Spleen (tissue), 11 donors: ENCODE measurements around the gene NPVF. TPM values are rescaled to one million over a fixed set of nuclear protein-coding genes. Genes with fewer than 3 reads are reported as not detected.

Experiments
- DNase-seq: peaks from one replicate; pipeline ENCODE4 v3.0.0-alpha.2; 2020
- H3K27ac ChIP-seq, 8 donors: fragments of 200-600 bp; sonication (generic) in 7 of 8; 1 replicate in 4 of 8; 2 replicates in 4 of 8; pipeline versions ENCODE4 v1.5.0 to v1.8.0; 2016 to 2021; ENCODE audit warnings: inconsistent platforms in 4 of 8, mild to moderate bottlenecking in 4 of 8, moderate library complexity in 1 of 8
- H3K27me3 ChIP-seq, 7 donors: fragments of 200-600 bp; sonication (generic) in 6 of 7; replicated peaks in 1 of 7; 1 replicate in 4 of 7; 2 replicates in 3 of 7; pipeline versions ENCODE4 v1.5.0 to v1.8.0; 2016 to 2021; ENCODE audit warnings: inconsistent platforms in 3 of 7, mild to moderate bottlenecking in 1 of 7
- H3K36me3 ChIP-seq, 6 donors: fragments of 200-600 bp; sonication (generic) in 5 of 6; 1 replicate in 4 of 6; 2 replicates in 2 of 6; pipeline versions ENCODE4 v1.5.0 to v1.8.0; 2016 to 2021; ENCODE audit warnings: inconsistent platforms in 2 of 6
- H3K4me1 ChIP-seq, 6 donors: fragments of 200-600 bp; sonication (generic) in 5 of 6; 1 replicate in 3 of 6; 2 replicates in 3 of 6; pipeline versions ENCODE4 v1.5.0 to v1.8.0; 2016 to 2021; ENCODE audit warnings: inconsistent platforms in 3 of 6
- H3K4me3 ChIP-seq, 8 donors: fragments of 200-600 bp; sonication (generic) in 7 of 8; 1 replicate in 4 of 8; 2 replicates in 4 of 8; pipeline versions ENCODE4 v1.5.0 to v1.8.0; 2016 to 2021; ENCODE audit warnings: inconsistent platforms in 4 of 8, mild to moderate bottlenecking in 4 of 8, moderate library complexity in 2 of 8
- H3K9me3 ChIP-seq, 8 donors: fragments of 200-600 bp; sonication (generic) in 7 of 8; 1 replicate in 4 of 8; 2 replicates in 4 of 8; pipeline versions ENCODE4 v1.5.0 to v1.8.0; 2016 to 2021; ENCODE audit warnings: inconsistent platforms in 4 of 8
- POLR2A ChIP-seq, 3 donors: fragments of 450-650 bp; IDR thresholded peaks; one replicate each; pipeline ENCODE4 v1.5.1; 2017; ENCODE audit warnings: antibody characterized with exemption in 3 of 3, mild to moderate bottlenecking in 1 of 3
- POLR2AphosphoS5 ChIP-seq, 3 donors: sonication (generic); formaldehyde crosslinking; IDR thresholded peaks; one replicate each; pipeline ENCODE4 v1.5.1; 2017; ENCODE audit warnings: antibody characterized with exemption in 3 of 3
- WGBS, 5 donors: extraction: QIAGEN DNeasy Blood & Tissue Kit in 3 of 5; methylation state at CpG; one replicate each; pipeline versions ENCODE4 v1.1.5 to v1.1.7; 2013 to 2018; 5-methylcytosine and 5-hydroxymethylcytosine counted together
- intact Hi-C: fragments of 100-400 bp; cut with DNase I; formaldehyde crosslinking; loops from one replicate; pipeline ENCODE4 v1.15.0; 2023; ENCODE audit warnings: low total_unique reads
- polyA plus RNA-seq, 3 donors: library from polyadenylated mRNA; stranded (reverse); fragments of 200-250 nt; gene quantifications; one replicate each; pipeline ENCODE4 v1.2.1, GENCODE V29; 2013
- small RNA-seq, 4 donors: library from RNA; depleted of rRNA; stranded (forward); fragments of <200 nt; gene quantifications; one replicate each; pipeline ENCODE3, GENCODE V24; 2016
- total RNA-seq, 7 donors: library from RNA; depleted of rRNA in 3 of 7; stranded (reverse); fragments of >200 nt in 3 of 7; fragmentation: NEBNext Ultra II Directional in 4 of 7; extraction: Animal tissue kit (Norgen Biotek cat#: 25700) in 4 of 7; gene quantifications; one replicate each; pipeline versions ENCODE4 v1.1.0 to v1.2.1, GENCODE V29; 2016 to 2021
- TF ChIP-seq, protein P1 (sequence below), 11 experiments: fragments of 200-600 bp in 7 of 11; fragments of 450-650 bp in 4 of 11; sonication (generic) in 4 of 11; IDR thresholded peaks in 8 of 11; conservative IDR thresholded peaks in 3 of 11; 1 replicate in 7 of 11; 2 replicates in 4 of 11; pipeline versions ENCODE4 v1.4.0 to v1.8.0; 2016 to 2021; ENCODE audit warnings: antibody characterized with exemption in 11 of 11, inconsistent platforms in 4 of 11, mild to moderate bottlenecking in 1 of 11
- donor health status: healthy with polysubstance abuse.
- donor health status: DM: no; HTN: no; CAD: no; lungs with moderate emphysema.
- donor health status: DM: no; HTN: no; CAD: no.
- donor health status: Bipolar disorder and iron deficiency.
- donor health status: healthy.
- donor health status: DM: no; HTN: no; CAD: no.
- donor health status: DM: yes; HTN: yes; CAD: no.

The NPVF gene
- total and polyA plus RNA-seq, 10 donors, result not detected

DNA sequence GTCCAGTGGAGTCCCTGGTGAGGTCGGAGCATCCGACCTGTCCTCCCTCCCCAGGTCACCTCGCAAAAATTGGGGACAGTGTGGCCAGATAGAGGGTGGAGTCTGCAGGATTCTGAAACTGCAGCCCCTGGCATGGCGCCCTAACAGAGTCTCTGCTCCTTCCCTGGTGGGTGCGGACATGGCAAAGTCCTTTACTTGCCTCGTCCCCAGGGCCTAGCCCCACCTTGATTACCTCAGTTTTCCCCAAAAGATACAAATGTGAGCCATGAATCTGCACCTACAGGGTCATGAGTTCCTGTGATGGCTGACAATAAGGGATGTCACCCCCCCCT lies 47.7 kb downstream of the NPVF start:
- H3K4me3 ChIP-seq, result peak overlapping the region; percentile 44 to 80 (median 58)
- H3K9me3 ChIP-seq, result no peaks in the 10 kb centered on the region
- peaks cover 7 to 23% (median 14%) of the 10 kb centered on the region in 6 donors for H3K4me1 ChIP-seq
- intact Hi-C loops, result no loop called here
- TF ChIP-seq POLR2A (IDR thresholded peaks at IDR 0.05), result no peak
- TF ChIP-seq, protein P1, sequence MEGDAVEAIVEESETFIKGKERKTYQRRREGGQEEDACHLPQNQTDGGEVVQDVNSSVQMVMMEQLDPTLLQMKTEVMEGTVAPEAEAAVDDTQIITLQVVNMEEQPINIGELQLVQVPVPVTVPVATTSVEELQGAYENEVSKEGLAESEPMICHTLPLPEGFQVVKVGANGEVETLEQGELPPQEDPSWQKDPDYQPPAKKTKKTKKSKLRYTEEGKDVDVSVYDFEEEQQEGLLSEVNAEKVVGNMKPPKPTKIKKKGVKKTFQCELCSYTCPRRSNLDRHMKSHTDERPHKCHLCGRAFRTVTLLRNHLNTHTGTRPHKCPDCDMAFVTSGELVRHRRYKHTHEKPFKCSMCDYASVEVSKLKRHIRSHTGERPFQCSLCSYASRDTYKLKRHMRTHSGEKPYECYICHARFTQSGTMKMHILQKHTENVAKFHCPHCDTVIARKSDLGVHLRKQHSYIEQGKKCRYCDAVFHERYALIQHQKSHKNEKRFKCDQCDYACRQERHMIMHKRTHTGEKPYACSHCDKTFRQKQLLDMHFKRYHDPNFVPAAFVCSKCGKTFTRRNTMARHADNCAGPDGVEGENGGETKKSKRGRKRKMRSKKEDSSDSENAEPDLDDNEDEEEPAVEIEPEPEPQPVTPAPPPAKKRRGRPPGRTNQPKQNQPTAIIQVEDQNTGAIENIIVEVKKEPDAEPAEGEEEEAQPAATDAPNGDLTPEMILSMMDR (IDR thresholded peaks at IDR 0.05 in 8 of 11, conservative IDR thresholded peaks at IDR 0.05 in 3 of 11), result peak in 4 of 11 experiments; percentile 25 to 65 (median 42)
- WGBS, 5 donors, result 0 to 22% (median 16%) methylated on average over 1 to 6 of the region's 6 CpGs
- no peak for DNase-seq
- H3K36me3 ChIP-seq, result peaks cover 0 to 16% (median 0%) of the 10 kb centered on the region in 6 donors
- peak overlapping the region; percentile 82 to 96 (median 91) for H3K27ac ChIP-seq
- H3K27me3 ChIP-seq, result no peaks in the 10 kb centered on the region

DNA sequence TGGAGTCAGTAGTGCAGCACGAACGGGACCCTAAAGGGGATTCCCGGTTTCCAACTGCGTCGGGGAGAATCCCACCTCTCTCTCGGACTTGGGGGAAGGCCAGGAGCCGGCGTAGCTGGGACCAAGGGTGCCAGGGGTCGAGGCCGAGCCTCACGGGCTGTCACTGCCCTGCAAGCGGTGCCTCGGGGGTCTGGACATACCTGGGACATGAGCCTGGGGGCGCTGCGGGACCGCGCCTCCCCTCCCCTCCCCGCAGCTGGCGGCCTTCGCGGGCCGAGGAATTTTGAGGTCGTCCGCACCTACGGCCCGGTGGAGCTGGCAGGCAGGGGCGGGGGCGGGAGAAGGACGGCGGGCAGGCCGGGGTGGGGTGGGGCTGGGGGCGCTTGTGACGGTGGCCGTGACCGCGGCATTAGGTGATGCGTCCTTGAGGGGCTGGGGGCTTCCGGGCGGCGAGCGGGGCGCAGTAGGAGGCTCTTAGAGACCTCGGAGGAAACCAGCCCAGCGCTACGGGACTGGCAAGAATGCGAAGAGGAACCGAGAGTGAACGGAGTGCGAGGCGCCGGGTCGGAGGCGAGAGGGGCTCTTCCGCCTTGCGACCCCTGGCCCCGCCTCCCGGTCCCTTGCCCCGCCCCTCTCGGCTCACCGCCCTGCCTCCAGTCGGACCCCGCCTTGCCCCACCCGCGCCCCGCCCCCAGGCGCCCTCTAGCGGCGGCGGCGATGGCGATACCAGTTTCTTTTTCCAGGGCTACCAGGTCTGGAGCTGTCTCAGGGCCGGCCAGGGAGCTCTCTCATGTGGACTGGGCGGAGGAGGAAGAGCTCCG lies 48.3 kb downstream of the NPVF start:
- peak; percentile 99 for DNase-seq

GRCh38 chr7:25179325-25179724 lies 49.0 kb downstream of the NPVF start:
- peak overlapping the region; percentile 44 to 80 (median 58) for H3K4me3 ChIP-seq
- no peaks in the 10 kb centered on the region for H3K27me3 ChIP-seq
- DNase-seq, result no peak
- peaks cover 0 to 16% (median 0%) of the 10 kb centered on the region in 6 donors for H3K36me3 ChIP-seq
- H3K4me1 ChIP-seq, result peaks cover 7 to 23% (median 14%) of the 10 kb centered on the region in 6 donors
- WGBS, 5 donors, result 58 to 66% (median 59%) methylated on average over 9 of the region's 9 CpGs
- peak overlapping the region; percentile 82 to 96 (median 91) for H3K27ac ChIP-seq
- intact Hi-C loops, result no loop called here
- no peaks in the 10 kb centered on the region for H3K9me3 ChIP-seq
- TF ChIP-seq, protein P1 (IDR thresholded peaks at IDR 0.05 in 8 of 11, conservative IDR thresholded peaks at IDR 0.05 in 3 of 11), result no peak
- TF ChIP-seq POLR2A (IDR thresholded peaks at IDR 0.05), result no peak
- TF ChIP-seq POLR2AphosphoS5 (IDR thresholded peaks at IDR 0.05), result no peak

More for the DNA sequence above, 48.3 kb downstream of the NPVF start:
- intact Hi-C loops, result no loop called here
- Histone ChIP-seq H3K9me3 (no peaks in the 10 kb centered on the region), H3K27ac (peak overlapping the region; percentile 82 to 96 (median 91)), H3K36me3 (peaks cover 0 to 16% (median 0%) of the 10 kb centered on the region in 6 donors), H3K4me3 (peak overlapping the region; percentile 44 to 80 (median 58)), H3K4me1 (peaks cover 7 to 23% (median 14%) of the 10 kb centered on the region in 6 donors), H3K27me3 (no peaks in the 10 kb centered on the region)
- WGBS, 5 donors, result 0 to 1% (median 1%) methylated on average over 24 to 74 of the region's 74 CpGs
- no peak for TF ChIP-seq POLR2A (IDR thresholded peaks at IDR 0.05)
- TF ChIP-seq POLR2AphosphoS5 (IDR thresholded peaks at IDR 0.05), result peak; percentile 92 to 95 (median 92)
- TF ChIP-seq, protein P1 (IDR thresholded peaks at IDR 0.05 in 8 of 11, conservative IDR thresholded peaks at IDR 0.05 in 3 of 11), result peak; percentile 56 to 97 (median 91)

Small RNAs within 50 kb of the gene (small RNA-seq; reads per million reads assigned to genes)
- 0 reads per million in 4 donors for gene RF00012

Other genes with a start within 250 kb of the NPVF start
- gene OSBPL3, start 248.3 kb downstream of the NPVF start, total RNA-seq, result 10 to 100 TPM; 18.5 to 33.9 (median 27.0) TPM
- gene OSBPL3, start 248.3 kb downstream of the NPVF start, polyA plus RNA-seq, result 10 to 100 TPM; 10.3 to 16.2 (median 13.4) TPM
- gene CYCS, start 103.2 kb downstream of the NPVF start, total RNA-seq, result 10 to 100 TPM; 18.6 to 83.6 (median 52.0) TPM
- gene CYCS, start 103.2 kb downstream of the NPVF start, polyA plus RNA-seq, result 10 to 100 TPM; 29.0 to 56.0 (median 50.0) TPM